Karpas-422 (cell line): ENCODE data around the gene FMO3. TPM values are rescaled to one million over a fixed set of nuclear protein-coding genes. Genes with fewer than 3 reads are reported as not detected.

Source experiments
- DNase-seq: peaks from one replicate; pipeline ENCODE4 v3.0.0-alpha.2; 2015
- H2AFZ ChIP-seq: fragments of 200-600 bp; sonication (generic); 2 replicates; pipeline ENCODE4 v1.6.1; 2014; ENCODE audit warnings: antibody characterized with exemption, low read length, mixed read lengths
- H3K27ac ChIP-seq: fragments of 200-600 bp; sonication (generic); 2 replicates; pipeline ENCODE4 v1.5.1; 2014; ENCODE audit warnings: mild to moderate bottlenecking, low read length, moderate library complexity
- H3K27me3 ChIP-seq: fragments of 200-600 bp; sonication (generic); 2 replicates; pipeline ENCODE4 v1.6.1; 2014; ENCODE audit warnings: low read length, mixed read lengths
- H3K36me3 ChIP-seq: fragments of 200-600 bp; sonication (generic); 2 replicates; pipeline ENCODE4 v1.6.1; 2014; ENCODE audit warnings: low read length, mixed read lengths; ENCODE audit not compliant: insufficient read depth
- H3K4me1 ChIP-seq: fragments of 200-600 bp; sonication (generic); 2 replicates; pipeline ENCODE4 v1.6.1; 2014; ENCODE audit warnings: mild to moderate bottlenecking, low read length, mixed read lengths
- H3K4me2 ChIP-seq: fragments of 200-600 bp; sonication (generic); 2 replicates; pipeline ENCODE4 v1.6.1; 2014; ENCODE audit warnings: low read length, low read depth, mild to moderate bottlenecking; ENCODE audit not compliant: poor library complexity, severe bottlenecking
- H3K4me3 ChIP-seq: fragments of 200-600 bp; sonication (generic); 2 replicates; pipeline ENCODE4 v1.5.1; 2014; ENCODE audit warnings: mild to moderate bottlenecking, antibody characterized with exemption, low read length, mixed read lengths
- H3K79me2 ChIP-seq: fragments of 200-600 bp; sonication (generic); 2 replicates; pipeline ENCODE4 v1.6.1; 2014; ENCODE audit warnings: mild to moderate bottlenecking, low read length, mixed read lengths
- H3K9ac ChIP-seq: fragments of 200-600 bp; sonication (generic); 2 replicates; pipeline ENCODE4 v1.6.0; 2014; ENCODE audit warnings: low read length
- H3K9me2 ChIP-seq: fragments of 200-600 bp; sonication (generic), shearing (Covaris generic); replicated peaks from 2 replicates; pipeline ENCODE4 v1.6.0; 2014; ENCODE audit warnings: mild to moderate bottlenecking, low read length, moderate library complexity; ENCODE audit not compliant: insufficient read depth
- H3K9me3 ChIP-seq: fragments of 300-700, 200-600 bp; sonication (generic); 2 replicates; pipeline ENCODE4 v1.6.1; 2014; ENCODE audit warnings: low read length, mixed read lengths
- H4K20me1 ChIP-seq: fragments of 200-600 bp; sonication (generic); 2 replicates; pipeline ENCODE4 v1.6.1; 2014; ENCODE audit warnings: mild to moderate bottlenecking, antibody characterized with exemption, low read length, low read depth; ENCODE audit not compliant: insufficient read depth
- total RNA-seq: library from RNA; depleted of rRNA; stranded (reverse); fragments of >200 nt; shearing (Covaris generic); gene quantifications from 2 replicates; pipeline ENCODE4 v1.2.3, GENCODE V29; 2014; ENCODE audit warnings: low replicate concordance

FMO3 gene
- total RNA-seq, 1 experiment from 2014 or later, result not detected

DNA sequence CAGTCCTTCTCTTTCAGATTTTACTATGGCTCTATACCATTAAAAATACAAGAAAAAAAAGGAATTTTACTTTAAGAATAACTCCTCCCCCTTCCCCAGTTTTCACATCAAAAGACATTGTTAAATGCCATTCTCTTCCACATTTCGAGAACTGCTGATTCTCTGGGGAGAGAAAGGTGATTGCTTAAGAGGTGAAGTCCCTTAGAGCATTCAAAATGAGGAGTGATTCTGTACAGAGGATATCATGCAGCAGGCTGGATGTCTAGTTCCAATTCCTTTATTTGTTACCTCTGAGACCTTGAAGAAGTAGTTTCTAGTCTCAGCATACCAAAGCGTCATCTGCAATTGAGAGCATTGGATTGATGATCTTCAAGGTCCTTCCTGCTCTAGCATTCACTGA, 46.9 kb downstream of the FMO3 start:
- H4K20me1 ChIP-seq, result no peaks in the 10 kb centered on the region
- H3K4me2 ChIP-seq, result no peak overlapping the region
- no peaks in the 10 kb centered on the region for H3K9me2 ChIP-seq
- H3K36me3 ChIP-seq, result no peaks in the 10 kb centered on the region
- no peak overlapping the region for H3K4me3 ChIP-seq
- no peaks in the 10 kb centered on the region for H3K4me1 ChIP-seq
- DNase-seq, result no peak
- H3K9ac ChIP-seq, result no peak overlapping the region
- H3K27ac ChIP-seq, result no peak overlapping the region
- H3K79me2 ChIP-seq, result no peaks in the 10 kb centered on the region
- H2AFZ ChIP-seq, result no peak overlapping the region
- no peaks in the 10 kb centered on the region for H3K27me3 ChIP-seq
- no peaks in the 10 kb centered on the region for H3K9me3 ChIP-seq

DNA sequence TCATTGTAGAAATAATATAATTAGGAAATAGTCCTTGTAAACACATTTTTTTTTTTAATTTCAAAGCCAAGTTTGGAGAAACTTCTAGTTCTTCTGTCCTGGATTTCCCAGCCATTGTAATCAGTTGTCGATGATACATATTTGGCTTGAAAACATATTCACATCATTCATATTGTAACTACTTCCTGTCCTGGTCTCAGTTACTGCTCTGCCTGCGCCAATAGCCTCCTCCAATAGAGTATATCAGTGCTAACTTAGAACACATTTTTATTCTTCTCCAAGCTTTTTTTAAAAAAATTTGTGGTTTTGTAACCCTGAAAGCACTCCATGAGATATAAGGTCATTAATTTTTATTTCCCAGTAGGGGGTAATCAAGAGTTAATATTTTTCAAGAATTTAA, 48.3 kb downstream of the FMO3 start:
- Histone ChIP-seq H3K9ac (no peak overlapping the region), H3K79me2 (no peaks in the 10 kb centered on the region), H4K20me1 (no peaks in the 10 kb centered on the region), H3K27ac (no peak overlapping the region), H3K9me3 (no peaks in the 10 kb centered on the region), H3K4me2 (no peak overlapping the region), H3K36me3 (no peaks in the 10 kb centered on the region), H3K27me3 (no peaks in the 10 kb centered on the region), H3K9me2 (no peaks in the 10 kb centered on the region), H2AFZ (no peak overlapping the region), H3K4me3 (no peak overlapping the region), H3K4me1 (no peaks in the 10 kb centered on the region)
- DNase-seq, result no peak

- no peaks in the 10 kb centered on the region for H3K9me2 ChIP-seq
- no peaks in the 10 kb centered on the region for H4K20me1 ChIP-seq
- no peaks in the 10 kb centered on the region for H3K36me3 ChIP-seq
- no peaks in the 10 kb centered on the region for H3K79me2 ChIP-seq
- H2AFZ ChIP-seq, result no peak overlapping the region
- no peaks in the 10 kb centered on the region for H3K4me1 ChIP-seq
- no peak overlapping the region for H3K9ac ChIP-seq
- H3K4me3 ChIP-seq, result no peak overlapping the region
- H3K27ac ChIP-seq, result no peak overlapping the region
- H3K27me3 ChIP-seq, result no peaks in the 10 kb centered on the region
- no peak for DNase-seq
- no peaks in the 10 kb centered on the region for H3K9me3 ChIP-seq
- no peak overlapping the region for H3K4me2 ChIP-seq
These were observed 49.2 kb downstream of the FMO3 start for GRCh38 chr1:171139890-171140289.

DNA sequence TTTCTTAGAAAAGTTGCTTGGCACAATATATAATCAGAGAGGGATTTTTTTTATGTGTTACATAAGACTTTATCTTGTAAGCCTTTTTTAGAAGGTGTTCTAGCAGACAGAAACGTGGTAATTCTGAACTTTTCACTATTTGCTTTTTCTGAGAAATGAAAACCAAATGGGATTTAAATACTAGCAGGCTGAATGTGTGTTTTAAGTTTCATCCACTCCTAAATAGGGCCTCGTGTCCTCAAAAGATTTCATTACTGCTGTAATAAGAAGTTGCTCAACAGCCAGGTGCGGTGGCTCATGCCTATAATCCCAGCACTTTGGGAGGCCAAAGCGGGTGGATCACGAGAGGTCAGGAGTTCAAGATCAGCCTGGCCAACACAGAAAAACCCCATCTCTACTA, 49.7 kb downstream of the FMO3 start:
- no peaks in the 10 kb centered on the region for H3K4me1 ChIP-seq
- H3K27me3 ChIP-seq, result no peaks in the 10 kb centered on the region
- no peaks in the 10 kb centered on the region for H4K20me1 ChIP-seq
- H2AFZ ChIP-seq, result no peak overlapping the region
- H3K9me2 ChIP-seq, result no peaks in the 10 kb centered on the region
- no peak for DNase-seq
- H3K36me3 ChIP-seq, result no peaks in the 10 kb centered on the region
- H3K79me2 ChIP-seq, result no peaks in the 10 kb centered on the region
- no peaks in the 10 kb centered on the region for H3K9me3 ChIP-seq
- no peak overlapping the region for H3K4me3 ChIP-seq
- H3K27ac ChIP-seq, result no peak overlapping the region
- H3K4me2 ChIP-seq, result no peak overlapping the region
- H3K9ac ChIP-seq, result no peak overlapping the region

DNA sequence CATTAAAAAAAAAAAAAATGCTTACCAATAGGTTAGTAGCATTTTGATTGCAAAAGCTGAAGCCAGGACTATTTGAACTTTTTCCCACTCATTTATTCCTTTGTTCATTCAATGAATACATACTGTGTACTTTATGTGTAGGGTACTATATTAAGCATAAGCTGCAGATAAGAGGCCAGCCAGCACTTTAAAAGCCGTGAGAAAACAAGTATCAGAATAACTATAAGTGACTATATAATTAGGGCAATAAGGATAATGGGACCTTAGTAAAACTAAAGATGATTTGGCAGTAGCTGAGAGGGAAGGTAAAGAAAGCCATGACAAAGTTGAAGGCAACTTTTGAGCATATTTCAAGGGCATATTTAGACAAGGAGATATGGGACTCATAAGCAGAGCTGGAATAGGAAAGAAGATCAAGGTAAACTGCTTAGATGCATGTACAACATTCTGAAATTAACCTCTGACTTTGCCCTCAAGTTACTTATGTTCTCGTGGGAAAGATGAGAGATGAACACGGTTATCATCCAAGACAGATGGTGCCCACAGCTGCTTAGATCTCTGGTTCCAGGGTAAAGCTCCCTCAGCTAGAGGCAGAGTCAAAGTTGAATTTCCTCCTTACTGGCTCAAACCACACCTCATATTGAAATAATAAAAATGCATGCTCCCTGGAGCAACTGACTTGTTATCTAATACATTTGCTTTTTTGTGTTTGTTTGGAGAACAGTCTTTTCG, 50.4 kb downstream of the FMO3 start:
- Histone ChIP-seq H3K4me3 (no peak overlapping the region), H3K4me1 (no peaks in the 10 kb centered on the region), H3K36me3 (no peaks in the 10 kb centered on the region), H3K79me2 (no peaks in the 10 kb centered on the region), H3K9ac (no peak overlapping the region), H3K9me3 (no peaks in the 10 kb centered on the region), H3K9me2 (no peaks in the 10 kb centered on the region), H3K27me3 (no peaks in the 10 kb centered on the region), H3K27ac (no peak overlapping the region), H2AFZ (no peak overlapping the region), H4K20me1 (no peaks in the 10 kb centered on the region), H3K4me2 (no peak overlapping the region)
- DNase-seq, result no peak

DNA sequence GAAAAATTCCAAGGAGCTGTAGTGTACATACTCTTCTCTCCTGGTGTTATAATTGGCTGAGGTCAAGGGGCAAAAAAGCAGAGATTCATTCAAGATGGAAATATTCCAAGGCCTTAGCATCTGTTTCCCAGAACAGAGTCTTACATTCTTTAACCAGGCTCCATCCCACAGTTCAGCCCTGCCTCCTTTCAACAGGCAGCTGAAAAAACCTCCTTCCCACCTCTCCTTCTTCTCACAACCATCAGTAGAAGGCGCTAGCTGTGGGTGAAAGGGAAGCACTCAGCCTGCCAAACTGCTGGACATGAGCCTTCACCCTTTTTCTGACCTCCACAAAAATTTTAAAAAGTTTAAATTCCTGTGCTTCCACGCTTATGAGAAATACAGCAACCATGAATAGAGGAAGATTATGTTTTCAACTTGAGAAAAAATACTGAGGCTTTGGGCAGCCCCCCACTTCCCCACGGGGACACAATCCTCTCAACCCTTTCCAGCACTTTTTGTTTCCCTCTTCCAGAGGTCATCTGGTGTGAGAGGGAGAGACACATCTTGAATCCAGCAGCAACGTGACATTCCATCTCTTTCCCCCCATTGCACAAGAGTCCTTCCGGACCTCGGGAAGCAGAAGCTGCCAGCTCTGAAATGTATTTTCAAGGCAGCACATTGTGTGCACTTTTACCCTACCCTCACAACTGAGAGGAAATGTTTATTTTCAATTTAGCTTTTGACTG, 51.1 kb downstream of the FMO3 start:
- H3K4me3 ChIP-seq, result no peak overlapping the region
- no peaks in the 10 kb centered on the region for H3K79me2 ChIP-seq
- no peaks in the 10 kb centered on the region for H3K9me3 ChIP-seq
- H3K27ac ChIP-seq, result no peak overlapping the region
- H3K9ac ChIP-seq, result no peak overlapping the region
- no peaks in the 10 kb centered on the region for H3K9me2 ChIP-seq
- no peak overlapping the region for H2AFZ ChIP-seq
- no peak for DNase-seq
- H4K20me1 ChIP-seq, result no peaks in the 10 kb centered on the region
- no peak overlapping the region for H3K4me2 ChIP-seq
- no peaks in the 10 kb centered on the region for H3K4me1 ChIP-seq
- no peaks in the 10 kb centered on the region for H3K27me3 ChIP-seq
- H3K36me3 ChIP-seq, result no peaks in the 10 kb centered on the region

- Histone ChIP-seq H3K27me3 (no peaks in the 10 kb centered on the region), H3K9ac (no peak overlapping the region), H2AFZ (no peak overlapping the region), H3K4me3 (no peak overlapping the region), H3K9me3 (no peaks in the 10 kb centered on the region), H4K20me1 (no peaks in the 10 kb centered on the region), H3K4me2 (no peak overlapping the region), H3K4me1 (no peaks in the 10 kb centered on the region), H3K27ac (no peak overlapping the region), H3K36me3 (no peaks in the 10 kb centered on the region), H3K9me2 (no peaks in the 10 kb centered on the region), H3K79me2 (no peaks in the 10 kb centered on the region)
- DNase-seq, result no peak
These were observed 52.0 kb downstream of the FMO3 start for GRCh38 chr1:171142416-171143385.

DNA sequence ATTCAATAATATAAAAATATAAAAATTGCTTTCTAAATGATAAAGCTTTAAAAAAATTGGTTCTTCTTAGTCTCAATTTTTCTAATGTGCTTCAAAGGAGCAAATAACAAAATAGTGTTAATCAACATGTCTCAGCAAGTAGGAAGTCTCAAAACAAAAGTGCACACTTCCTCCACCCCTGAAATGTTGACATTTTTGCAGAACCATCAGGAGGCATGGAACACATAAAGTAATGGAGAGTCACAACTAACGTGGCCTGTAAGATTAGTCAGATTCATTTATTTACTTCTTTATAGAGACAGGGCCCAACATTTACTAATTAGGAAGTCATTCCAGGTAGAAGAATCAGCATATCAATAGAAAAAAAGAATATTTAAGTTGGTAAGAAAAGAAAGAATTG, 59.5 kb downstream of the FMO3 start:
- Histone ChIP-seq H3K9me3 (no peaks in the 10 kb centered on the region), H3K4me1 (no peaks in the 10 kb centered on the region), H3K9ac (no peak overlapping the region), H3K27me3 (no peaks in the 10 kb centered on the region), H2AFZ (no peak overlapping the region), H3K27ac (no peak overlapping the region), H4K20me1 (no peaks in the 10 kb centered on the region), H3K9me2 (no peaks in the 10 kb centered on the region), H3K4me3 (no peak overlapping the region), H3K4me2 (no peak overlapping the region), H3K36me3 (no peaks in the 10 kb centered on the region), H3K79me2 (no peaks in the 10 kb centered on the region)
- DNase-seq, result no peak
